Large intestine (tissue), 1 donor: ENCODE results near the gene RAF1. TPM values are rescaled to one million over a fixed set of nuclear protein-coding genes. Genes with fewer than 3 reads are reported as not detected.

Source experiments
- polyA plus RNA-seq: library from polyadenylated mRNA; unstranded; fragments of 120-200 nt; gene quantifications from one replicate; pipeline ENCODE4 v1.2.1, GENCODE V29; 2013

RAF1 gene
- polyA plus RNA-seq, 1 donor: 88.4 TPM

Other genes with a start within 250 kb of the RAF1 start
- gene TSEN2, start 179.6 kb downstream of the RAF1 start, polyA plus RNA-seq: 18.3 TPM
- gene MKRN2OS, start 118.6 kb downstream of the RAF1 start, polyA plus RNA-seq: 5.1 TPM
- 32.9 TPM for gene MKRN2, start 107.0 kb downstream of the RAF1 start, polyA plus RNA-seq
- 0.10 TPM for gene TMEM40, start 95.1 kb upstream of the RAF1 start, polyA plus RNA-seq
- 2.8 TPM for gene CAND2, start 132.6 kb upstream of the RAF1 start, polyA plus RNA-seq
- 2,636 TPM for gene RPL32, start 177.4 kb upstream of the RAF1 start, polyA plus RNA-seq